Sigmoid colon (tissue), 7 donors: Measurements from ENCODE around the gene POU6F1. TPM values are rescaled to one million over a fixed set of nuclear protein-coding genes. Genes with fewer than 3 reads are reported as not detected.

Experiments used
- DNase-seq: peaks from one replicate; pipeline ENCODE4 v3.0.0-alpha.2; 2019
- H3K27ac ChIP-seq, 4 donors: fragments of 200-600 bp; sonication (generic); one replicate each; pipeline ENCODE4 v1.5.1; 2016 to 2019; ENCODE audit warnings: mild to moderate bottlenecking in 1 of 4
- H3K27me3 ChIP-seq, 3 donors: fragments of 200-600 bp; sonication (generic); one replicate each; pipeline ENCODE4 v1.5.1; 2019; ENCODE audit warnings: mild to moderate bottlenecking in 1 of 3
- H3K36me3 ChIP-seq, 4 donors: fragments of 200-600 bp; sonication (generic); one replicate each; pipeline ENCODE4 v1.5.1; 2016 to 2019
- H3K4me1 ChIP-seq, 4 donors: fragments of 200-600 bp; sonication (generic); one replicate each; pipeline ENCODE4 v1.5.1; 2017 to 2019
- H3K4me3 ChIP-seq, 4 donors: fragments of 200-600 bp; sonication (generic); one replicate each; pipeline ENCODE4 v1.5.1; 2017 to 2019; ENCODE audit warnings: mild to moderate bottlenecking in 2 of 4, moderate library complexity in 1 of 4
- H3K9me3 ChIP-seq, 4 donors: fragments of 200-600 bp in 3 of 4; sonication (generic) in 3 of 4; one replicate each; pipeline versions ENCODE4 v1.5.1 to v1.6.1; 2013 to 2019
- EP300 ChIP-seq, 4 donors: sonication (generic); formaldehyde crosslinking; IDR thresholded peaks; one replicate each; pipeline ENCODE4 v1.6.1; 2017; ENCODE audit warnings: antibody characterized with exemption in 4 of 4
- POLR2A ChIP-seq, 2 donors: fragments of 450-650 bp; IDR thresholded peaks; one replicate each; pipeline ENCODE4 v1.6.1; 2016; ENCODE audit warnings: antibody characterized with exemption in 2 of 2, mild to moderate bottlenecking in 2 of 2, moderate library complexity in 2 of 2
- POLR2AphosphoS5 ChIP-seq, 4 donors: sonication (generic); formaldehyde crosslinking; IDR thresholded peaks; one replicate each; pipeline ENCODE4 v1.6.1; 2017; ENCODE audit warnings: antibody characterized with exemption in 4 of 4
- WGBS, 2 donors: extraction: QIAGEN DNeasy Blood & Tissue Kit; methylation state at CpG; one replicate each; pipeline ENCODE4 v1.1.7; 2013; 5-methylcytosine and 5-hydroxymethylcytosine counted together
- intact Hi-C: fragments of 100-400 bp; cut with DNase I; formaldehyde crosslinking; loops from one replicate; pipeline ENCODE4 v1.15.1; 2023
- polyA plus RNA-seq, 3 donors: library from polyadenylated mRNA; stranded (reverse); fragments of 200-250 nt; gene quantifications; one replicate each; pipeline ENCODE4 v1.2.3, GENCODE V29; 2013
- total RNA-seq, 4 donors: library from RNA; depleted of rRNA; stranded (reverse); fragments of >200 nt; gene quantifications; one replicate each; pipeline ENCODE4 v1.1.0, GENCODE V29; 2016
- TF ChIP-seq, protein P1 (sequence below), 4 experiments: fragments of 450-650 bp in 3 of 4; fragments of 200-600 bp in 1 of 4; IDR thresholded peaks; one replicate each; pipeline ENCODE4 v1.5.1; 2016 to 2019; ENCODE audit warnings: antibody characterized with exemption in 4 of 4, mild to moderate bottlenecking in 3 of 4, moderate library complexity in 2 of 4
- donor health status: healthy with polysubstance abuse.
- donor health status: Bipolar disorder and iron deficiency.
- donor health status: healthy.

The POU6F1 gene
- total and polyA plus RNA-seq, 7 donors = 1.2 to 15.8 (median 5.8) TPM

DNA sequence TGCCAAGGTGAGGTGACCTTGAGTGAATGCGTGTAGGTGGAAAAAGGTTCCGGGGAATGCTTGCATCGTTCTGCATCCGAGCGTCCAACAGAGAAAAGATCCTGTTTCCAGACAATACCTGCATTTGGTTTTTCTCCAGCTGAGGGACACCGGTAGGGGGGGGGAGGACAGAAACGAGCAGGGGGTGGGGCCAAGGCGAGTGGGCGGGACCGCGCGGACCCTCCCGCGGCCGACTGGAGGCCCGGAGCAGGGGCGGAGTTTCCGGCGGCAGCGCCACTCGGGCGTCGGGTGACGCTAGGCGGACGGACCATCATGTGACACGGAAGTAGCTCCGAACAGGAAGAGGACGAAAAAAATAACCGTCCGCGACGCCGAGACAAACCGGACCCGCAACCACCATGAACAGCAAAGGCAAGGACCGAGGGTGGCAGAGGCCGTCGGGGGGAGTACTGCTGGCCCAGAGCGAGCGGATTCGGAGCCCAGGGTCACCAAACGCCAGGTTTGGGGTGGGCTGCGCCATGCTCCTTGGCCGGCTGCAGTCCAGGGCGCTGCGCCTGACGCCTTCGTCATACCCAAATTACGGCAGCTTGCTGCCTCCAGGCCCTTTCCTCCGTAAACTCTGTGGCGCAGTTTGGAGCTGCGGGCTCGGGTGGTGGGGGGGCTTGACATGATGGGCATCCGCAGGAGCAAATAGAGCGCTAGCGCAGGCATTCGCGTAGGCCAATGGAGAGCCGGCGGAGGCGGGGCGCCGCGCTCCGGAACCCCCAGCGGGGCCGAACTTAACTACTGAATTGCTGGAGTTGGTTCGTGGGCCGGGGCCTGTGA is 20.9 kb upstream of the POU6F1 start, which contains the start of gene DAZAP2:
Gene DAZAP2, plus strand, starts transcription at position 317 of the 825 bp plus-strand sequence. Its CDS starts 82 bp downstream, at position 399.
- Histone ChIP-seq H3K9me3 (no peaks in the 10 kb centered on the region), H3K27ac (peak within 1 kb of the TSS; percentile 99 to 100 (median 100)), H3K36me3 (peaks cover 20 to 39% (median 29%) of the 10 kb centered on the region in 4 donors), H3K4me3 (peak within 1 kb of the TSS; percentile 96 to 100 (median 97)), H3K4me1 (peaks cover 0 to 28% (median 22%) of the 10 kb centered on the region in 4 donors), H3K27me3 (no peaks in the 10 kb centered on the region)
- 0% methylated on average over 70 of the region's 70 CpGs for WGBS, 2 donors
- intact Hi-C loops = loop anchor here (1.0 to 2.0 kb wide), 4 partner anchors 20 to 190 kb away; partner anchors contain the start of genes CSRNP2, LETMD1, POU6F1 and TFCP2
- peak; percentile 94 for TF ChIP-seq POLR2A (IDR thresholded peaks at IDR 0.05)
- TF ChIP-seq POLR2AphosphoS5 (IDR thresholded peaks at IDR 0.05) = peak; percentile 94 to 99 (median 98)
- peak in 1 of 4 donors; percentile 36 for TF ChIP-seq EP300 (IDR thresholded peaks at IDR 0.05)
- TF ChIP-seq, protein P1, sequence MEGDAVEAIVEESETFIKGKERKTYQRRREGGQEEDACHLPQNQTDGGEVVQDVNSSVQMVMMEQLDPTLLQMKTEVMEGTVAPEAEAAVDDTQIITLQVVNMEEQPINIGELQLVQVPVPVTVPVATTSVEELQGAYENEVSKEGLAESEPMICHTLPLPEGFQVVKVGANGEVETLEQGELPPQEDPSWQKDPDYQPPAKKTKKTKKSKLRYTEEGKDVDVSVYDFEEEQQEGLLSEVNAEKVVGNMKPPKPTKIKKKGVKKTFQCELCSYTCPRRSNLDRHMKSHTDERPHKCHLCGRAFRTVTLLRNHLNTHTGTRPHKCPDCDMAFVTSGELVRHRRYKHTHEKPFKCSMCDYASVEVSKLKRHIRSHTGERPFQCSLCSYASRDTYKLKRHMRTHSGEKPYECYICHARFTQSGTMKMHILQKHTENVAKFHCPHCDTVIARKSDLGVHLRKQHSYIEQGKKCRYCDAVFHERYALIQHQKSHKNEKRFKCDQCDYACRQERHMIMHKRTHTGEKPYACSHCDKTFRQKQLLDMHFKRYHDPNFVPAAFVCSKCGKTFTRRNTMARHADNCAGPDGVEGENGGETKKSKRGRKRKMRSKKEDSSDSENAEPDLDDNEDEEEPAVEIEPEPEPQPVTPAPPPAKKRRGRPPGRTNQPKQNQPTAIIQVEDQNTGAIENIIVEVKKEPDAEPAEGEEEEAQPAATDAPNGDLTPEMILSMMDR (IDR thresholded peaks at IDR 0.05) = peak in 2 of 4 experiments; percentile 28 to 39
- peak; percentile 98 for DNase-seq

DNA sequence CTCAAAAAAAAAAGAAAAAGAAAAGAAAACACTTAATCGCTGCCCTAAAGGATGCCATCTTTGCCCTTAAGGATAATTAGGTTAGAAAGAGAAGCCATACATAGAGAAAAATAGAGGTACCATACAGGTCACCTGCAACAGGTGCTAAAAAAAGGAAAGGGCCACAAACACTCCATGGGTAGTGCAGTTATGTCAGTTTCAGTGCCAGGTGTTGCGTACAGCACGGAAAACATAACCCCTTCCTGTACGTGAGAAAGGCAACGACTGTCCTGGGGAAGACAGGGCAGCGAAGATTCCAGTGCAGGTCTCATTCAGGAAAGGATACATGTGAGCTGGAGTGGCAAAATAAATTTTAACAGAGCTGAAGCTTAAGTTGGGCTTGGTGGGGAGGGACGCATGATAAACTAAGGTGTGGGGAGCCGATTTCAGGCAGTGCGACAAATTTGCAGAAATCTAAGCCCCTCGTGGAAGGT is 20.2 kb upstream of the POU6F1 start:
- TF ChIP-seq, protein P1 (IDR thresholded peaks at IDR 0.05) = peak in 1 of 4 experiments; percentile 10
- TF ChIP-seq POLR2A (IDR thresholded peaks at IDR 0.05) = no peak
- TF ChIP-seq POLR2AphosphoS5 (IDR thresholded peaks at IDR 0.05) = no peak
- TF ChIP-seq EP300 (IDR thresholded peaks at IDR 0.05) = no peak
- intact Hi-C loops = loop anchor here (1.0 to 2.0 kb wide), 4 partner anchors 20 to 189 kb away; partner anchors contain the start of genes CSRNP2, LETMD1, POU6F1 and TFCP2
- 3 to 10% methylated on average over 10 of the region's 10 CpGs for WGBS, 2 donors
- peak overlapping the region; percentile 99 to 100 (median 100) for H3K27ac ChIP-seq
- H3K4me3 ChIP-seq = peak overlapping the region; percentile 96 to 100 (median 97)
- H3K36me3 ChIP-seq = peaks cover 20 to 33% (median 28%) of the 10 kb centered on the region in 4 donors
- peaks cover 0 to 28% (median 22%) of the 10 kb centered on the region in 4 donors for H3K4me1 ChIP-seq
- H3K27me3 ChIP-seq = no peaks in the 10 kb centered on the region
- no peaks in the 10 kb centered on the region for H3K9me3 ChIP-seq
- no peak for DNase-seq

DNA sequence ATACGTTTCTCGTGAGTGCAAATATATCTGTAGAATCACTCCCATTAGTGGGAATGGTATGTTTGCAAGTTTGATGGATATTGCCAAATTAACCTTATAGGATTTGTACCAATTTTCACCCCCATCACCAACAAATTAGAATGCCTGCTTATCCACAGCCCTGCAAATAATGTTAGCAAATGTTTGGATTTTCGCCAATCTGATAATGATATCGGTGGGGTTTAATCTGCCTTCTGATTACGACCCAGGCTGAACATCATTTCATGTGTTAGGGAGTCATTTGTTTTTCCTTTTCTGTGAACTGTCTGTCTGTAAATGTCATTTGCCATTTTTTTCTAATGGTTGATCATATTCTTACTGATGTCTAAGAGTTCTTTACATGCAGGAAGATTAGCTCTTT is 16.7 kb upstream of the POU6F1 start:
- no peak for DNase-seq
- TF ChIP-seq, protein P1 (IDR thresholded peaks at IDR 0.05) = no peak
- no peak for TF ChIP-seq POLR2AphosphoS5 (IDR thresholded peaks at IDR 0.05)
- Histone ChIP-seq H3K4me3 (no peak overlapping the region), H3K4me1 (peaks cover 0 to 6% (median 2%) of the 10 kb centered on the region in 4 donors), H3K36me3 (no peaks in the 10 kb centered on the region), H3K27ac (no peak overlapping the region), H3K27me3 (no peaks in the 10 kb centered on the region), H3K9me3 (no peaks in the 10 kb centered on the region)
- 71 to 80% methylated on average over 5 of the region's 5 CpGs for whole genome bisulfite sequencing, 2 donors
- intact Hi-C loops = no loop called here

DNA sequence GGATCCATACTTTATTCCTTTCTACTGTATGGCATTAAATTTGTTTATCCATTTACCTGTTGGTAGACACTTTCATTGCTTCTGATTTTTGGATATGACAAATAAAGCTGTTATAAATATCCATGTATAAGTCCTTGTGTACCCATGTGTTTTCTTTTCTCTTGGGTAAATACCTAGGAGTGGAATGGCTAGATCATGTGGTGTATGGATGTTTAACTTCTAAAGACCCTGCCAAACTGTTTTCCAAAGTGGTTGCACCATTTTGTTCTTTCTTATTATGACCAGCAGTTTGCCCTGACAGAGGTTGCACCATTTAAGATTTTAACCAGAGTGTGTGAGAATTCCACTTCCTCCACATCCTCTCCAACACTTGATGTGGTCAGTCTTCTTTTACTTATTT is 14.8 kb upstream of the POU6F1 start:
- Histone ChIP-seq H3K4me3 (no peak overlapping the region), H3K27ac (no peak overlapping the region), H3K36me3 (no peaks in the 10 kb centered on the region), H3K4me1 (no peaks in the 10 kb centered on the region), H3K9me3 (no peaks in the 10 kb centered on the region), H3K27me3 (no peaks in the 10 kb centered on the region)
- TF ChIP-seq EP300 (IDR thresholded peaks at IDR 0.05) (no peak), POLR2A (IDR thresholded peaks at IDR 0.05) (no peak), POLR2AphosphoS5 (IDR thresholded peaks at IDR 0.05) (no peak)
- TF ChIP-seq, protein P1 (IDR thresholded peaks at IDR 0.05) = no peak
- no peak for DNase-seq
- intact Hi-C loops = no loop called here
